Measurements from ENCODE around the gene UVSSA.
"Not testable (repeated sequence)": the region's sequence is repeated elsewhere in the genome, so short reads cannot be mapped to it uniquely, and the experiment has no call there.

The UVSSA gene

GRCh38 chr4:1330761-1331590, 16.0 kb upstream of the UVSSA start:
- no peak for FAIRE-seq
- TF ChIP-seq CTCF (IDR thresholded peaks at IDR 0.05; ENCODE audit: insufficient read depth, missing control alignments) = no peak
- no peak for DNase-seq (ENCODE audit: insufficient read length, low spot score)

- FAIRE-seq = no peak
- TF ChIP-seq CTCF (IDR thresholded peaks at IDR 0.05; ENCODE audit: insufficient read depth, missing control alignments) = no peak
- no peak for DNase-seq (ENCODE audit: insufficient read length, low spot score)
Observed at GRCh38 chr4:1331591-1332353, 15.2 kb upstream of the UVSSA start.

- DNase-seq (ENCODE audit: insufficient read length, low spot score) (no peak), FAIRE-seq (no peak)
- TF ChIP-seq CTCF (IDR thresholded peaks at IDR 0.05; ENCODE audit: insufficient read depth, missing control alignments) = no peak
Observed at GRCh38 chr4:1332686-1333085, 14.3 kb upstream of the UVSSA start.

GRCh38 chr4:1333256-1333655, 13.8 kb upstream of the UVSSA start:
- DNase-seq (ENCODE audit: insufficient read length, low spot score) (no peak), FAIRE-seq (no peak)
- no peak for TF ChIP-seq CTCF (IDR thresholded peaks at IDR 0.05; ENCODE audit: insufficient read depth, missing control alignments)

- FAIRE-seq = not testable (repeated sequence)
Observed at GRCh38 chr4:1333851-1334578, 13.0 kb upstream of the UVSSA start.

GRCh38 chr4:1334579-1334895, 12.5 kb upstream of the UVSSA start:
- no peak for TF ChIP-seq CTCF (IDR thresholded peaks at IDR 0.05; ENCODE audit: insufficient read depth, missing control alignments)
- DNase-seq (ENCODE audit: insufficient read length, low spot score) = no peak
- FAIRE-seq = no peak

More at GRCh38 chr4:1333851-1334578, 13.0 kb upstream of the UVSSA start:
- not testable (repeated sequence) for DNase-seq (ENCODE audit: insufficient read length, low spot score)

- not testable (repeated sequence) for DNase-seq (ENCODE audit: insufficient read length, low spot score); FAIRE-seq
Observed at GRCh38 chr4:1335193-1335883, 11.7 kb upstream of the UVSSA start.

Measured in D721Med (cell line).